SK-N-MC (cell line): ENCODE results near the gene AKAP13.

Experiments used
- DNase-seq: peaks from one replicate; pipeline ENCODE4 v3.0.0-alpha.2; 2011; ENCODE audit warnings: low read depth, low spot score
- H3K27ac ChIP-seq: fragments of 200-600 bp; sonication (generic); 2 replicates; pipeline ENCODE4 v1.5.1; 2016; ENCODE audit warnings: mixed run types
- H3K36me3 ChIP-seq: fragments of 200-600 bp; sonication (generic); 2 replicates; pipeline ENCODE4 v1.6.1; 2017; ENCODE audit warnings: antibody characterized with exemption, low read length, mixed read lengths; ENCODE audit not compliant: insufficient read depth
- H3K4me3 ChIP-seq: fragments of 200-600 bp; sonication (generic); 2 replicates; pipeline ENCODE4 v1.5.1; 2016
- H3K9ac ChIP-seq: fragments of 200-600 bp; sonication (generic); 2 replicates; pipeline ENCODE4 v1.8.0; 2017; ENCODE audit warnings: mixed run types, mixed read lengths; ENCODE audit not compliant: insufficient read length
- H3K9me3 ChIP-seq: fragments of 200-600 bp; sonication (generic); 2 replicates; pipeline ENCODE4 v1.6.1; 2017; ENCODE audit warnings: low read depth, mild to moderate bottlenecking, antibody characterized with exemption, low read length, moderate library complexity, mixed read lengths
- EZH2 ChIP-seq: fragments of 200-600 bp; sonication (generic); IDR thresholded peaks from one replicate; pipeline ENCODE4 v1.6.1; 2017; ENCODE audit warnings: antibody characterized with exemption
- FOXP2 ChIP-seq: optimal IDR thresholded peaks from 2 replicates; pipeline ENCODE3; 2011; ENCODE audit warnings: mild to moderate bottlenecking, moderate library complexity; ENCODE audit not compliant: insufficient read depth; ENCODE audit errors: extremely low read length, control extremely low read depth
- POLR2AphosphoS5 ChIP-seq: IDR thresholded peaks from 2 replicates; pipeline ENCODE4 v1.6.1; 2012; ENCODE audit warnings: mild to moderate bottlenecking, low read depth, low read length, borderline replicate concordance

Gene AKAP13

DNA sequence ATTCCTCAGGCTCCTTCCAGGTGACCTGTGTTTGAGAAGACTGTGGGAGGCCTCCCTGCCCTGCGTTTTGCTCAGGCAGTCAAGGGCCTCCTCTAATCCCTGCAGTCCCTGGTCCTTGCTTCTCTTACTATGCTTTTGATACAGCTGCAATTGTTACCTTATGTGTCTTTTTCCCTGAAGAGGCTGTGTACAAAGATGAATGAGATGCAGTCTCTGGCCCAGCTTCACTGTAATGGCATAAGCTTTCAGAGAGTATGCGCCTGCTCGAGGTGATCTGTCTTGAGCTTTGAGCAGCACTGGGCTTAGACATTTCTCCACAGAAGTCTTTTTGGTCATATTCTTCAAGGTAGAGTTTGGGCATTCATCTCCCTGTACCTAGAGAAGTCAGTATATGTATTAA, 129.6 kb downstream of the AKAP13 start:
- no peak for DNase-seq
- no peaks in the 10 kb centered on the region for H3K36me3 ChIP-seq
- TF ChIP-seq POLR2AphosphoS5: no peak
- TF ChIP-seq FOXP2: no peak
- TF ChIP-seq EZH2: no peak

DNA sequence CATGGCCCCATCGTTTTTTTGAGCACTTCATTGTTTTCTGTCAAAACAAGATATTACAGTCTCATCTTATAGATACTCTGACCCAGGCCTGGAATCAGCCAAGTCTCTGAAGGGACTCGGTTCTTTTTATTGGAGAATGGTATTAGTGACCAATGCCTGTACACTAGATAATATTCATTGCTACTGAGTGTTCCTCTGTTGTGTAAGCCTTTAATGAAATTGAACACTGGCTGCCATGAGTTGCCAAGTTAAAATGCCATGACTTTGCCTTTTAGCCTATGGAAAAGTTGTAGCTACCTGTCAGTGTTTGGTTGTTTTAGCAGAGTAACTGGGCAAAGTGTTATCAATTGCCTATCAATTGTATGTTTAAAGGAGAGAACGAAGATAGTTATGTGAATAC, 134.0 kb downstream of the AKAP13 start:
- Histone ChIP-seq H3K9ac (no peak overlapping the region), H3K4me3 (no peak overlapping the region), H3K27ac (no peak overlapping the region), H3K36me3 (no peaks in the 10 kb centered on the region), H3K9me3 (no peaks in the 10 kb centered on the region)
- TF ChIP-seq EZH2 (no peak), POLR2AphosphoS5 (no peak), FOXP2 (no peak)
- no peak for DNase-seq

More for the DNA sequence above, 129.6 kb downstream of the AKAP13 start:
- Histone ChIP-seq H3K4me3 (no peak overlapping the region), H3K9ac (no peak overlapping the region), H3K9me3 (no peaks in the 10 kb centered on the region), H3K27ac (no peak overlapping the region)

DNA sequence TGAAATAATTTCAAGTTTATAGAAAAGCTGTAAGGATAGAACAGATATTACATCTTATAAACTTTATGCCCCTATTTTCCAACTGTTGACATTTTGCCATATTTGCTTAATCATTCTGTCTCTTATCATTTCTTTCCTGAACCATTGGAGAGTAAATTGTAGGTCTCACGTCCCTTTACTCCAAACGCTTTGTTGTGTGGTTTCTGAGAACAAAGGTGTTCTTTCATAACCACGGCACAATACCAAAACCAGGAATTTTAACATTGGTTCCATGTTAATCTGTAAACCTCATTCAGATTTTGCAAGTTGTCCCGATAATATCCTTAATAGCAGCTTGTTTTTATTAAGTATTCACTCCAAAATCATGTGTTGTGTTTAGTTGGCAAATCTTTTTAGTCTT, 134.8 kb downstream of the AKAP13 start:
- DNase-seq: no peak
- Histone ChIP-seq H3K36me3 (no peaks in the 10 kb centered on the region), H3K9ac (no peak overlapping the region), H3K27ac (no peak overlapping the region), H3K9me3 (no peaks in the 10 kb centered on the region), H3K4me3 (no peak overlapping the region)
- no peak for TF ChIP-seq FOXP2
- TF ChIP-seq EZH2: no peak
- TF ChIP-seq POLR2AphosphoS5: no peak

DNA sequence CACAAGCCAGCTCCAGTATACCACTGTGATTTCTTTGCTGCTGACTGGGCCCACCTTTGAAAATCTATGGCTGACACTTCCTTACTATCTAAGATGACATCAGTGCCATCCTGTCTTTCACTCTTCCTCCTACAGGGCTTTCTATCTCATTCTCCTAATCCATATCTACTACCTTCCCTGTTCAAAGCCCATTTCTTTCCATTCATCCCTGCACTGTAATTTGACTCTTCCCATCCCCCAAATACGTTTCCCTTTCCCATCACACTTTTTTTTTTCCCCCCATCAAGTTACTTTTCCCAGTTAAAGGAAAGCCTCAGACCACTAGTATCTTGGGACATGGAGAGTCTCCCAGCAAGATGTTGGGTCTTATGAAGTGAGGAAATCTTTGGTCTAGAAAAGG, 136.7 kb downstream of the AKAP13 start:
- DNase-seq: no peak
- Histone ChIP-seq H3K4me3 (no peak overlapping the region), H3K36me3 (no peaks in the 10 kb centered on the region), H3K9me3 (no peaks in the 10 kb centered on the region), H3K27ac (no peak overlapping the region), H3K9ac (no peak overlapping the region)
- TF ChIP-seq POLR2AphosphoS5: no peak
- TF ChIP-seq FOXP2: no peak
- no peak for TF ChIP-seq EZH2

- H3K9me3 ChIP-seq: no peaks in the 10 kb centered on the region
- H3K27ac ChIP-seq: no peak overlapping the region
- DNase-seq: no peak
- H3K4me3 ChIP-seq: no peak overlapping the region
- no peaks in the 10 kb centered on the region; the same call in 1 of the 2 replicates for H3K36me3 ChIP-seq
- TF ChIP-seq EZH2: no peak
- TF ChIP-seq POLR2AphosphoS5: no peak
- no peak for TF ChIP-seq FOXP2
- no peak overlapping the region for H3K9ac ChIP-seq
Observed at GRCh38 chr15:85518979-85519761, 138.8 kb downstream of the AKAP13 start.

GRCh38 chr15:85520650-85521049, 140.2 kb downstream of the AKAP13 start:
- H3K9me3 ChIP-seq: no peaks in the 10 kb centered on the region
- no peaks in the 10 kb centered on the region; the same call in 1 of the 2 replicates for H3K36me3 ChIP-seq
- no peak overlapping the region for H3K9ac ChIP-seq
- no peak for DNase-seq
- H3K4me3 ChIP-seq: no peak overlapping the region
- no peak overlapping the region for H3K27ac ChIP-seq
- TF ChIP-seq POLR2AphosphoS5: no peak
- TF ChIP-seq EZH2: no peak
- TF ChIP-seq FOXP2: no peak

- H3K4me3 ChIP-seq: no peak overlapping the region
- H3K36me3 ChIP-seq: no peaks in the 10 kb centered on the region; the same call in 1 of the 2 replicates
- H3K27ac ChIP-seq: no peak overlapping the region
- no peaks in the 10 kb centered on the region for H3K9me3 ChIP-seq
- no peak for DNase-seq
- H3K9ac ChIP-seq: no peak overlapping the region
- TF ChIP-seq FOXP2: no peak
Observed at GRCh38 chr15:85523530-85523929, 143.1 kb downstream of the AKAP13 start.

DNA sequence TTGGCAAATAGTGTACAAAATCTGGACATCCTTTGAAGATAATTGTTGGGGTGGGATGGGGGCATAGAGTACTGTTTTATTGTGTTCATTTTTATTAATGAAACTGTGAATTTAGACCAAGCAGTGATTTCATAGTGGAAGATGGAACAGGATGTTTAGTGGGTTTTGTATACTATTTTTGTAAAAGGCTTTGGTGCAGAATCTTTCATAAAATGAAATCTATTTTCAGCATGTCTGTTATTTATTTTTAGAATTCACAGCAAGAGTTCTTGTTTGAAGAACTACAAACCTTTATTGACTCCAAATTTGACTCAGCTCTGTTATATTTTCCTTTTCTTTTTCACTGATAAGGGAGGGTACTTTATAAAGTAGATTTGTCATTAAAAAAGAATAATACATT, 145.4 kb downstream of the AKAP13 start:
- no peaks in the 10 kb centered on the region; the same call in 1 of the 2 replicates for H3K36me3 ChIP-seq
- TF ChIP-seq FOXP2: no peak
- TF ChIP-seq EZH2: no peak
- no peak for TF ChIP-seq POLR2AphosphoS5
- H3K9ac ChIP-seq: no peak overlapping the region
- no peaks in the 10 kb centered on the region for H3K9me3 ChIP-seq
- H3K27ac ChIP-seq: no peak overlapping the region
- no peak for DNase-seq
- no peak overlapping the region for H3K4me3 ChIP-seq

DNA sequence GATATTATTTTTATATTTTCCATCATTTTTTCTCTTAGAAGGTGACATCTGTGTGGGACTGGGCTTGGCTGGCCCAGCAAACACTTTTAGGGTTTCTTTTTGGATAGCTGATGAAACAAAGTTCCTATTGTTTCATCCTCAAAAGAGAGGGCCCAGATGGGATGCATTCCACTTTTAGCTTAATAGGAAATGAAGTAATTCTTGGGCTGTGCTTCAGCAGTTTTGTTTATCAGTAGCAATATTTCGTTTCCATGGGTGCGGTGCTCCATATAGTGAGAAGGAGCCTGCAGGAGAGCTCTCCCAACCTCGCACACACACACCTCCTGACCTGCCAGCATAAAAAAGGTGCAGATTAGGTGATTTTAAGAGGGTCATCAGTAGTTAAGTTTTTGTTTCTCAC, 147.5 kb downstream of the AKAP13 start:
- no peak overlapping the region for H3K9ac ChIP-seq
- no peak overlapping the region for H3K27ac ChIP-seq
- no peak for DNase-seq
- H3K9me3 ChIP-seq: no peaks in the 10 kb centered on the region
- no peak for TF ChIP-seq EZH2
- TF ChIP-seq POLR2AphosphoS5: no peak
- no peak for TF ChIP-seq FOXP2
- no peaks in the 10 kb centered on the region; the same call in 1 of the 2 replicates for H3K36me3 ChIP-seq
- no peak overlapping the region for H3K4me3 ChIP-seq
